Activated T-cell treated with anti-CD3 and anti-CD28 coated beads, Interleukin-2, amount 50 U/mL, for 4 hours (primary cell): Measurements from ENCODE around the gene H2BK1. TPM values are rescaled to one million over a fixed set of nuclear protein-coding genes. Genes with fewer than 3 reads are reported as not detected.

Experiments used
- ATAC-seq, 2 donors: fragments of 200-7000 bp; cut with Tn5 transposase; one replicate each; pipeline ENCODE4 v1.10.0; 2021
- DNase-seq: peaks from one replicate; pipeline ENCODE4 v3.0.0-alpha.2; 2020
- H3K27me3 Mint-ChIP-seq: one replicate; pipeline ENCODE4 v1.8.0; 2021; ENCODE audit warnings: low read depth, mixed read lengths
- H3K36me3 Mint-ChIP-seq: one replicate; pipeline ENCODE4 v1.8.0; 2022; ENCODE audit warnings: mixed read lengths; ENCODE audit not compliant: insufficient read depth
- H3K4me1 Mint-ChIP-seq: one replicate; pipeline ENCODE4 v1.8.0; 2021; ENCODE audit warnings: low read depth, mixed read lengths
- H3K4me3 Mint-ChIP-seq: one replicate; pipeline ENCODE4 v1.8.0; 2021; ENCODE audit warnings: mild to moderate bottlenecking, moderate library complexity, mixed read lengths
- H3K9me3 Mint-ChIP-seq: one replicate; pipeline ENCODE4 v1.8.0; 2021; ENCODE audit warnings: mixed read lengths
- total RNA-seq, 3 donors: library from RNA; stranded (reverse); gene quantifications; one replicate each; pipeline ENCODE4 v1.2.1, GENCODE V29; 2021

H2BK1 gene
- total RNA-seq, 3 donors from 2014 or later = not detected

DNA sequence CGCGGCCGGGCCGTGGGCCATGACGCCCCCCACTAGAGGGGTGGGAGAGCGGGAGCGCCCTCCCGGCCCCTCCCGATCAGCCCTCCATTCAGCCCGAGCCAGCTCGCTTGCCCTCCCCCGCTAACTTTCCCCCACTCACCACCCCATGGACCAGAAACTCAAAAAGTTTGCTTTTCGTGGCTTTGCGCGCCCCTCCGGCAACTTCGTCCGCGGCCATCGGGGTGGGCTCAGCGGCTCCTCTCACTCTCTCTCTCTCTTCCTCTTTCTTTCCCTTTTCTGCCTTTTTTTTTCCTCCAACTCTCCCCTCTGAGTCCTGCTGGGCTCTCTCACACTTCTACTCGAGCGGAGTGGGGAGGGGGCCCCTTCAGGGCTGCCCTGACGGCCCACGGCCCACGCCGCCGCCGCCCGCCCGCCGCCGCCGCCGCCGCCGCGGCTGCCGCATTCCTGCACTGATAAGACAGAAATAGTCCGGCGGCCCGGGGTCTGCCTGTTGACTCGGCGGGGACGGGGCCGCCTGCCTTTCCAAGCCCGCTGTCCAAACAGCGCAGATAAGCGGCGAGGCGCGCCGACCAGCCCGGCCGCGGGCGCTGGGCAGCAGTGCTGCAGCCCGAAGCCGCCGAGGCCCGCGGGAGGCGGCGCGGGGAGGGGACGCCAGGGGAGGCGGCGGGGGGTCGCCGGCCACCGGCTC, 38.2 kb upstream of the H2BK1 start, which contains the start of gene SMARCD3:
TSS of gene SMARCD3 (minus strand) at position 349 of the 688 bp plus-strand sequence. CDS start at position 217, 132 bp downstream.
- ATAC-seq = peak; percentile 32 to 33
- DNase-seq = peak; percentile 40

DNA sequence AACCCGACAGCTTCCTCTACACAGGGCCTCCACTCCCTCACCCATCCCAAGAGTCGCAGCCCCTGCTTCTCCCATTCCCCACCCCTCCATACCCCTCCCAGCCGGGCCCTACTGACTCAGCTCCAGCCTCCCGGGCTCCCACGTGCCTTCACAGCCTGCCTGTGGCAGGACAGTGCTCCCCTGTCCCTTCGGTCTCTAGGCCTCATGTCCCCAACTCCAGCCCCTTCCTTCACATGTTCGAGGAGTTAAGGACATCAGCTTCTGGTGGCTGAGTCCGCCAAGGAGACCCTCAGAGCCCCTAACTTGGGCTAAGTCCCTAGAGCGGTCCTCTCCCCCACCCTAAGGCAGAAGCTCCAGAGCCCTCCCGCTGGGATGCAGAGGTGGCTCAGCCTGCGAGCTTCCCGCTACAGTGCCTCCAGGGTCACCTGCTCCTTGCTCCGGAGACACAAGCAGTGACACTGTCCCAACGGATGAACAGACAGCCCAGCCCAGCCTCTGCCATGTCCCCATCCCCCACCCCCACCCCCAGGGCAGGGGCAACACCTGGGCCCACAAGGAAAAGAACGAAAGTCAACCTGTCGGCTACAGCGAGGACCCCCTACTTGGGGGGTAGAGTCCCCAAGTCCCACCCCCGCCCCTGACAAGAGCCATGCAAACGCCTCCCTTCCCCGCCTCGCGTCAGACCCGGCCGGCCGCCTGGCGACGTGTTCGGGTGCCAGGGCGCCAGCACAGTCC, 37.5 kb upstream of the H2BK1 start:
- H3K36me3 Mint-ChIP-seq = no peaks in the 10 kb centered on the region
- ATAC-seq (no peak), DNase-seq (no peak)
- no peaks in the 10 kb centered on the region for H3K9me3 Mint-ChIP-seq
- H3K27me3 Mint-ChIP-seq = peaks cover 49% of the 10 kb centered on the region
- peak overlapping the region; percentile 78 for H3K4me3 Mint-ChIP-seq
- H3K4me1 Mint-ChIP-seq = peaks cover 43% of the 10 kb centered on the region

More for the DNA sequence above, 38.2 kb upstream of the H2BK1 start, which contains the start of gene SMARCD3:
- Mint-ChIP-seq H3K4me1 (peaks cover 37% of the 10 kb centered on the region), H3K4me3 (peak within 1 kb of the TSS; percentile 78), H3K36me3 (no peaks in the 10 kb centered on the region), H3K9me3 (no peaks in the 10 kb centered on the region), H3K27me3 (peaks cover 51% of the 10 kb centered on the region)

DNA sequence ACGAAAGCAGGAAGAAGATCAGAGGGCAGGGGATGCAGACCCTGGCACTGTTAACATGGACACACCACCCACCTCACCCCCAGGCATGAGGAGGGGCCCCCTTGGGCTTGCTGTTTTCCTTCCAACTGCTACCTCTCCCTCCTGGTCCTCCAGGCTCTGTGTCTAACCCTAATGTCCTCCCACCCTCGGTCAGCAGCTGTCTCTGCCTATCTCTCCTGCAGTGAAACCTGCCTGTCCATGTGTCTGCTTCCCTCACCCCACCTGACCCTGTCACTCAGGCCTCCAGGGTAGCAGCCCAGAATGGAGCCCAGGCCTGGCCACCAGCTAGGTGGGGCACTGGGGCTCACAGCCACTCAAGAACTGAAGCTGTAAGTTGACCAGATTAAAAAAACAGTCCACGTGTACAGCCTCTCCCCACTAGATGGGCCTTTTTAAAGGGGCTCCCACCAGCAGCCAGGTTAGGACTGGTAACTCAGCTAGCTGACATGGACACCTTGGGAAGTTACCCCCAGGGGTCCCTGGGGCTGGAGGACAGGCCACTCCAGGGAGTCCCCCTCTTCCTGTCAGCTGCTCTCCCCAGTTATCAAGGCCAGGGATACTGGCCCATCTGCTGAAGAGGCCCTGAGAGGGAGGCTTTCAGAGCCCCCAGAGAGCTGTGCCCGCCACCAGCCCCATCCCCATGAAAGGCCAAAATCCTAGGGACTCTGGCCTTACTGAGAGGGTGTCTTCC, 36.7 kb upstream of the H2BK1 start:
- no peak for DNase-seq
- Mint-ChIP-seq H3K9me3 (no peaks in the 10 kb centered on the region), H3K36me3 (no peaks in the 10 kb centered on the region), H3K4me3 (peak overlapping the region; percentile 21), H3K27me3 (peaks cover 41% of the 10 kb centered on the region), H3K4me1 (peaks cover 40% of the 10 kb centered on the region)
- ATAC-seq = no peak

DNA sequence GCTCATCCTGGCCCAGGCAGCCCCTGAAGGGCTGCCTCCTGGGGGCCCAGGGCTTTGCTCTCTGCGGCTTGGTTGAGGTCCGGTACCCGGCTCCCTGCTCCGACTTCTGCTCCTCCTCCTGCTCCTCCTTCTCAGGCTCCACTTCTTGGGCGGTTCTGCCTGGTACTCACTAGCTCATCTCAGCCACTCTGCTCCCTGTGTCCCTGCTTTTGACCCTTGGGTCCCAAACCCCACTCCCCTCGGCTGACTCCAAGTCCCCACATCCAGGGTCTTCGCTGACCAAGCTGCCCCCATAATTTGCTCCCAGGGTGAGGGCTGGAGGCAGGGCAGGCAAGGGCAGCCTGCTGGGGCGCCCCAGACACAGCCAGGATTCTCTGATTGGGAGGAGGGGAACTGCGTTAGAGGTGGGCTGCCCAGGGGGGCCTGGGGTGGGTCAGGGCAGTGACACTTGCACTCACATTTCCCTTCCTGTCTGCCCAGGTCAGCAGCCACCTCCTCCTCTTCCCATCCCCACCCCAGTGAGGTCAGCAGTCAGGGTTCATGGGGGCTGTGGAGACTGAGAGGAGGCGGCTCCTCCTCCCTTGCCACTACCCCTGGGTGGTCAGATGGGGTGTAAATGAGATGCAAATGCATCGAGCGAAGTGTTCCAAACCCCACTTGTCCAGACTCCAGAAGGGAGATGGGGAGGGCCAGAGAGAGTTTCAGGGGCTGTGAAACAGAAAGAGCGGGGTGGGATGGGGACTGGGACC, 36.0 kb upstream of the H2BK1 start:
- Mint-ChIP-seq H3K4me1 (peaks cover 40% of the 10 kb centered on the region), H3K4me3 (peak overlapping the region; percentile 55), H3K9me3 (no peaks in the 10 kb centered on the region), H3K36me3 (no peaks in the 10 kb centered on the region), H3K27me3 (peaks cover 41% of the 10 kb centered on the region)
- DNase-seq = no peak
- ATAC-seq = no peak

DNA sequence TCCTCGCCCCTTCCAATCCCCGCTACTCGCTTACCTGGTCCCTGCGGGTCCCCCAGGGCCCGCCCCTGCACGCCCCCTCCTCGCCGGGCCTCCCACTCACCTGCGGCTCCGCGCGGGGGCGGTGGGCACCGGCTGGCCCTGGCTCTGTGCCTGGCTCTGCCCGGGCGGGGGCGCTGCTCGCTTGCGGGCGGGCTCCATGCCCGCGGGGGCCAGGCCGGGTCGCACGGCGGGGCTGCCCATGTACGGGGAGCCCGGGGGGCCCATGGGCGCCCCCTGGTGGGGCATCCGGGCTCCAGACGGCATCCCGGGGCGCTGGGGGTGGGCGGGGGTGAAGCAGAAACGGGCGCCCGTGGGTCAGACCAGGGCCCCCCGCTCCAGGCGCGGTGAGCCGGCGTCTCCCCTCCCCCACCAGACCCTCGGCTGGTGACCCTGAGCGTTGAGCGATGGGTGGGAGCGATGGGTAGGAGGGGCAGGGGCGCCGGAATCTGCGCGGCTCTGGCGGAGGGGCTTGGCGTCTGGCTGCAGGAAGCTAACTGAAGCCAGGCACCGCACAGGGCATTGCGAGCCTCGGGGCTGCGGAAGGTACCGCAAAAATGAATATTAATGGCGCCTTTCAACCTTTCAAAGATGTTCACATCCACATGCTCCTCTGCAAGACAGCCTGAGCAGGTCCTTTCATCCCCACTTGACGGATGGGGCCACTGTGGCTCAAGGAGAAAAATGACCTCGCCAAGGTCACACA, 35.2 kb upstream of the H2BK1 start:
- Mint-ChIP-seq H3K27me3 (peaks cover 33% of the 10 kb centered on the region), H3K4me1 (peaks cover 33% of the 10 kb centered on the region), H3K36me3 (no peaks in the 10 kb centered on the region), H3K4me3 (peak overlapping the region; percentile 55), H3K9me3 (no peaks in the 10 kb centered on the region)
- ATAC-seq = peak; percentile 63 to 69
- peak; percentile 59 for DNase-seq

DNA sequence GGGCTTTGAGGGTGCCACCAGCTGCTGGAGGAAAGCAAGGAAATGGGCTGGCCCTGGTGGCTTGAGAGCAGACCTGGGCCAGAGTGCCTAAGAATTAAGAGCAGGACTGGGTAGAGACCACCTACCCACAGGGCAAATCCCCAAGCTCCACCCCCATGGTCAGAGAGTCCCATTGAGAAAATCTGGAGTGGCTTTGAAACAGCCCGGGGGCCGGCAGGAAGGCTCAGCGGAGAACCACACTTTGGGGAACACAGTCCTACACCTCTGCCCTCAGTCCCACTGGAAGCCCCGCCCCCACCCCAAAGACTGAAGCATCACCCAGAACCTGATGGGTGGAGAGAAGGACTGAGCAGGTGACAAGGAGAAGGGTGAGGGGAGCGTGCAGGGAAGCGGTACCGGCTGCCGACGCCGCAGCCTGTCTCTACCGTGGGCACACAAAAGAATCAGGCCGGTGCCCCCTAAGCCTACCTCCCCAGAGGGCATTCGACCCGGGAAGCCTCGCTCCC, 34.6 kb upstream of the H2BK1 start:
- Mint-ChIP-seq H3K36me3 (no peaks in the 10 kb centered on the region), H3K4me1 (peaks cover 33% of the 10 kb centered on the region), H3K9me3 (no peaks in the 10 kb centered on the region), H3K27me3 (peaks cover 28% of the 10 kb centered on the region), H3K4me3 (peak overlapping the region; percentile 6)
- DNase-seq (no peak), ATAC-seq (peak; percentile 1 to 6)

DNA sequence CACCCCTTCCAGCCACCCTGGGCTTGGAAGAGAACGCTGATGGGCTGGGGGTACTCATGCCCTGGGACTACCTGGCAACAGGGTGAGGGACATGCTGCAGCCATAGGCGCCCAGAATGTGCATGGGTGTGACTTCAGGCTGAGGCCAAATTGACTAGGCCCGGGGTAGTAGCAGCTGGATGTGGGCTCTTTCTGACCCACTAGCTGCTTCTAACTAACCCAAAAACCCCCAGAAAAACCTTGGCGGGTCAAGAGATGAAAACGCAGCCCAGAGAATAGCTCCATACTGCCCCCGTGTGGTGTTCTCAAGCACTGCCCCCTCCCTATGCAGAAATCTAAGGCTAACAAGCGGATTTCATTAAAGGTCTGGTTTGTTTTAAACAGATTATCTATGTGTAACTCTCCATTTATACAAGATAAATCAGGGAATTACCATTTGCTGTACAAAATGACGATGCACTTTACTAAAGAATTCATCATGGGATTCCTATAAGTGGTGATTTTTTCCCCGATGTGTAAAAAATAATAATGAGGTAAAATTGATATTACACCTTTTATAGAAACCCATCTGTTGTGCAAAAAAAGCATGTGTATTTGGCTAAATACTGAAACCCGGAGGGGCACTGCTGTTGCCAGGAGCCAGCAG, 34.0 kb upstream of the H2BK1 start:
- Mint-ChIP-seq H3K36me3 (no peaks in the 10 kb centered on the region), H3K27me3 (peaks cover 27% of the 10 kb centered on the region), H3K4me1 (peaks cover 31% of the 10 kb centered on the region), H3K9me3 (no peaks in the 10 kb centered on the region), H3K4me3 (no peak overlapping the region)
- no peak for ATAC-seq
- DNase-seq = peak; percentile 52

DNA sequence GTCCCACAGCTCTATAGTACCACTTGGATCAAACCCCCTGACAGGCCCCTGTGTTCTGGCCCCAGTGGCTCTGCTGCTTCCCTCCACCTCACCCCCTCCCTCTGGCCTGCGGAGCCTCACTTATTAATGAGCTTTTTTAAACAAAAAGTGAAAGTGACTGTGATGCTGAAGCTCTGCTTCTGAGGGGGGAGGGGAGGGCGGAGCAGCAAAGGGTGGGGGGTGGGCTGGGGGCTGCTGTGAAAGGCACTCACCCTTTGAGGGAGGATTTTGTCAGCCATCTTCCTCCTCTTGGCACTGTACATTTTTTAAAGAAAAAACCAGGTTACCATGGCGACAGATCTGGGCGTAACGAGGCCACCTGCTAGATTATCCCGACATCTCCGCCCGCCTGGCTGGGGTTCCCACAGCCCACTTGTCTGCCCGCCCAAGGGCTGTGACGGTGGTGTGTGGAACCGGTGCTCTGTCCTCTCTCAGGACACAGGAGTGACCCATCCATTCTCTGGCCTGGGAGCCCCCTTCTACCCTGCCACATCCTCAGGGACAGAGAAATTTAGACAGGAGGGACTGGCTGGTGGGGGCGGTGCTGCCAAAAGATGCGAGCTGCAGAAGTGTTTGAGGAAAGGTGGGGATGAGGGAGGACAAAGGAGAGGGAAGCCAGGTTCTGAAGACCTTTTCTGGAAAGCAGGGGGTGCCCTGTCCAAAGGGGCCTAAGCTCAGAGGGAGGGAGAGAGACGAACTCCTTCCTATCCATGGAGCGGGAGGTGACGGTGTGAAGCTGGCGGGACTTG, 33.3 kb upstream of the H2BK1 start:
- Mint-ChIP-seq H3K4me1 (peaks cover 29% of the 10 kb centered on the region), H3K4me3 (peak overlapping the region; percentile 73), H3K36me3 (no peaks in the 10 kb centered on the region), H3K27me3 (peaks cover 24% of the 10 kb centered on the region), H3K9me3 (no peaks in the 10 kb centered on the region)
- ATAC-seq (peak; percentile 19 to 24), DNase-seq (no peak)

DNA sequence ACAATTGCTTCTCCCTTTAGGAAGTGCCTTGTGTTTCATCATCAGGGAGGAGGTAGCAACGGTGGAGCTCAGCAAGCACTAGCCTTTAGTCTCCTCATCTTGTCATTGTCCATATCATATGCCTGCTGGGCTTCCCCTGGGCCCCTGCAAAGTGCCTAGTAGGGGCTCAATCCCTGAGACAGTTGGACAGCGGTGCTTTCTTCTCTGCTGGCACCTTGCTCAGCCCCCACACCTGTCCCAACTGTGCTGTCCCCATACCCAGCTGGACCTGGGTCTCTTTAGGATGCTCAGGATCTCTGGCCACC, 32.7 kb upstream of the H2BK1 start:
- Mint-ChIP-seq H3K36me3 (no peaks in the 10 kb centered on the region), H3K4me1 (peaks cover 26% of the 10 kb centered on the region), H3K27me3 (peaks cover 22% of the 10 kb centered on the region), H3K9me3 (no peaks in the 10 kb centered on the region), H3K4me3 (peak overlapping the region; percentile 73)
- no peak for DNase-seq
- no peak for ATAC-seq

DNA sequence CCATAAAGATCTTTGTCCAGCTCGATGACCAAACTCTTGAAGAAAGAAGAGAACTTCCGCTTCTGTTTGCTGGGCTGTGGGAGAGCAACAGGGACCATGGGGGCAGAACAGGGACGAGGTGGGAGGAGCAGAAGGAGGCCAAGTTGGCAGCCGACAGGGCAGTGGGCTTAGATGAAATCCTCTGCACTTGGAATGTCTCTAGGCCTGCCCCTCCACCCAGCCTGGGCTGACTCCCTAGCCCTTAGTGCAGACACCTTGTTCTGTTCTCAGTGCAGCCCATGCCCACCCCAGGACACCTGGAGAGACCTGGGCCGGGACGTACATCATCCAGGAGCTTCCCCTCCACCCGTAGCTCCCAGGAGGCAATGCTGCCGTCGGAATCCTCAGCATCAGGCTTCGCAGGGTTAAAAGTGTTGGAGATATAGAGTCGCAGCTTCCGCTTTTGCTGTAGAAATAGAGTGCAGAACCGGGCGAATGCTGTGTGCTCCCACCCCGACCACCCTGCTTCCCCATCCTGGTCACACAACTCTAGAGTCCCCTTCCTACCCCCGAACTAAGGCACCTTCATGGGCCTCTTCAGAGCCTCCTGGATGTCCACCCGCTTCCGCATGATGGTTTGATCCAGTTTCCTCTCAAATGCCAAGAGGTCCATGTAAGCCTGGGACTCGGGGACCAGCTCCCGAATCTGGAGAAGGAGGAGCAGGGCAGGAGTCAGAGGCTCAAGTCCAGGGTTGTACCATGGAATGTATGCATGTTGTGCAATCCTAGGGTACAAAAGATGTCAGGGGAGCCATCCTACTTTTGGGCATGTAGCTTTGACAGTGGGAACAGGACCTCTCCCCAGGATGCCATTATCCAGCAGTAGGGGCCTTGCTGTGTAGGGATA, 32.1 kb upstream of the H2BK1 start:
- Mint-ChIP-seq H3K4me3 (no peak overlapping the region), H3K27me3 (peaks cover 16% of the 10 kb centered on the region), H3K9me3 (no peaks in the 10 kb centered on the region), H3K36me3 (no peaks in the 10 kb centered on the region), H3K4me1 (peaks cover 22% of the 10 kb centered on the region)
- DNase-seq (no peak), ATAC-seq (no peak)

DNA sequence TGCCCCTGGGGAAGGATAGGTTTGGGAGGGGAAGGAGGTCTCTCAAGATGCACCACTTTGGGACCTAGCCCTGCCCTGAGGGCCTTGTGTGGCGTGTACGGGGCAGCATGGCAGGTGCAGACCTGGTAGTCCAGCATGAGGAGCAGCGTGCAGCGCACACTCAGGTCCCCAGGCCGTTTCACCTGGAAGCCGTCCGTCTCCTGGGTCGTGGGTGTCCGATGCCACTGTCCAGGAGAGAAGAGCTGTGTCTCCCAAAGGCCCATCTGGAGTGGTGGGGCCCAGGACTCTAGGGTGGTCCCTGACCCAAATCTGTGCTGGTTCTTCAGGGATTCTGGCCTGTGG, 31.4 kb upstream of the H2BK1 start:
- ATAC-seq (no peak), DNase-seq (no peak)
- Mint-ChIP-seq H3K4me1 (peaks cover 22% of the 10 kb centered on the region), H3K27me3 (peaks cover 9% of the 10 kb centered on the region), H3K4me3 (no peak overlapping the region), H3K9me3 (no peaks in the 10 kb centered on the region), H3K36me3 (peaks cover 3% of the 10 kb centered on the region)
